Hepatocyte (in vitro differentiated cells): ENCODE measurements around the gene ACY1. TPM values are rescaled to one million over a fixed set of nuclear protein-coding genes. Genes with fewer than 3 reads are reported as not detected.

Experiments used
- DNase-seq: peaks from one replicate; pipeline ENCODE4 v3.0.0-alpha.2; 2016; ENCODE audit warnings: low spot score
- H2AFZ ChIP-seq: fragments of 200-600 bp; sonication (generic); 2 replicates; pipeline ENCODE4 v1.6.0; 2016; ENCODE audit warnings: antibody characterized with exemption, mild to moderate bottlenecking
- H3K27ac ChIP-seq: fragments of 200-600 bp; sonication (generic); 2 replicates; pipeline ENCODE4 v1.5.1; 2016; ENCODE audit warnings: mild to moderate bottlenecking
- H3K27me3 ChIP-seq: fragments of 200-600 bp; sonication (generic); 2 replicates; pipeline ENCODE4 v1.6.1; 2016
- H3K36me3 ChIP-seq: fragments of 200-600 bp; sonication (generic); replicated peaks from 2 replicates; pipeline ENCODE4 v1.5.1; 2016; ENCODE audit warnings: low read depth; ENCODE audit not compliant: insufficient read depth
- H3K4me1 ChIP-seq: fragments of 200-600 bp; sonication (generic); 2 replicates; pipeline ENCODE4 v1.5.1; 2016; ENCODE audit warnings: mild to moderate bottlenecking, moderate library complexity; ENCODE audit not compliant: insufficient read depth
- H3K4me2 ChIP-seq: fragments of 200-600 bp; sonication (generic); 2 replicates; pipeline ENCODE4 v1.6.0; 2016
- H3K4me3 ChIP-seq: fragments of 200-600 bp; sonication (generic); 2 replicates; pipeline ENCODE4 v1.5.1; 2016; ENCODE audit warnings: mild to moderate bottlenecking
- H3K79me2 ChIP-seq: fragments of 200-600 bp; sonication (generic); 2 replicates; pipeline ENCODE4 v1.6.0; 2017; ENCODE audit warnings: mild to moderate bottlenecking
- H3K9me2 ChIP-seq: fragments of 200-600 bp; sonication (generic); replicated peaks from 2 replicates; pipeline ENCODE4 v1.6.0; 2017; ENCODE audit warnings: mild to moderate bottlenecking; ENCODE audit not compliant: insufficient read depth
- H3K9me3 ChIP-seq: fragments of 200-600 bp; sonication (generic); 2 replicates; pipeline ENCODE4 v1.5.1; 2016; ENCODE audit warnings: low read depth, mild to moderate bottlenecking
- H4K20me1 ChIP-seq: fragments of 200-600 bp; sonication (generic); 2 replicates; pipeline ENCODE4 v1.6.0; 2016; ENCODE audit warnings: mild to moderate bottlenecking; ENCODE audit not compliant: insufficient read depth, poor library complexity, severe bottlenecking
- EZH2 ChIP-seq: fragments of 200-600 bp; sonication (generic); IDR thresholded peaks from 2 replicates; pipeline ENCODE4 v1.6.1; 2016; ENCODE audit warnings: antibody characterized with exemption, mild to moderate bottlenecking, borderline replicate concordance
- EZH2phosphoT487 ChIP-seq: fragments of 200-600 bp; sonication (generic); IDR thresholded peaks from one replicate; pipeline ENCODE4 v1.6.1; 2018; ENCODE audit warnings: antibody characterized with exemption, mild to moderate bottlenecking, low read depth, moderate library complexity; ENCODE audit not compliant: unreplicated experiment, severe bottlenecking
- WGBS: methylation state at CpG from one replicate; pipeline ENCODE4 v1.1.6; 2016; ENCODE audit warnings: low lambda C conversion rate; ENCODE audit errors: missing lambda C conversion rate; 5-methylcytosine and 5-hydroxymethylcytosine counted together
- polyA plus RNA-seq: library from polyadenylated mRNA; unstranded; fragments of >200 nt; fragmentation: Nextera tagmentation; extraction: Ambion mirVana; gene quantifications from 2 replicates; pipeline ENCODE4 v1.2.1, GENCODE V29; 2016
- total RNA-seq: library from RNA; depleted of rRNA; stranded (reverse); fragments of >200 nt; gene quantifications from 2 replicates; pipeline ENCODE4 v1.2.3, GENCODE V29; 2014
- TF ChIP-seq, protein P1 (sequence below): fragments of 200-600 bp; sonication (generic); IDR thresholded peaks from 2 replicates; pipeline ENCODE4 v1.5.1; 2016; ENCODE audit warnings: antibody characterized with exemption, mild to moderate bottlenecking; ENCODE audit not compliant: poor library complexity

The ACY1 gene
- total and polyA plus RNA-seq, 2 experiments from 2014 or later = 164 to 183 TPM

DNA sequence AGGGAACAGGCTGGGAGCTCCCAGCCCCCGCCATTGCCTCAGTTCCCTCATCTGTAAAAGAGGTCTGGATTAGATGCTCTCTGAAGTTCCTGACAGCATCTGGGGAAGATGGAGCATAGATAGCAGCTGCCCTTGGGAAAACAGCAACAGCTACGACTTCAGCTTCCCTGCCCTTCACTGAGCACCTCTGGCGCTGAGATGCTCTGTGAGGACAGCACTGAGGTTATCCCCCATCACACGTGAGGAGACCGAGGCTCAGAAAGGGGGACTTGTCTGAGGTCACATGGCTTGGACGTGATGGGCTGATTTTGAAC, 23.4 kb downstream of the ACY1 start:
- TF ChIP-seq, protein P1, sequence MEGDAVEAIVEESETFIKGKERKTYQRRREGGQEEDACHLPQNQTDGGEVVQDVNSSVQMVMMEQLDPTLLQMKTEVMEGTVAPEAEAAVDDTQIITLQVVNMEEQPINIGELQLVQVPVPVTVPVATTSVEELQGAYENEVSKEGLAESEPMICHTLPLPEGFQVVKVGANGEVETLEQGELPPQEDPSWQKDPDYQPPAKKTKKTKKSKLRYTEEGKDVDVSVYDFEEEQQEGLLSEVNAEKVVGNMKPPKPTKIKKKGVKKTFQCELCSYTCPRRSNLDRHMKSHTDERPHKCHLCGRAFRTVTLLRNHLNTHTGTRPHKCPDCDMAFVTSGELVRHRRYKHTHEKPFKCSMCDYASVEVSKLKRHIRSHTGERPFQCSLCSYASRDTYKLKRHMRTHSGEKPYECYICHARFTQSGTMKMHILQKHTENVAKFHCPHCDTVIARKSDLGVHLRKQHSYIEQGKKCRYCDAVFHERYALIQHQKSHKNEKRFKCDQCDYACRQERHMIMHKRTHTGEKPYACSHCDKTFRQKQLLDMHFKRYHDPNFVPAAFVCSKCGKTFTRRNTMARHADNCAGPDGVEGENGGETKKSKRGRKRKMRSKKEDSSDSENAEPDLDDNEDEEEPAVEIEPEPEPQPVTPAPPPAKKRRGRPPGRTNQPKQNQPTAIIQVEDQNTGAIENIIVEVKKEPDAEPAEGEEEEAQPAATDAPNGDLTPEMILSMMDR = no peak
- TF ChIP-seq EZH2phosphoT487 (no peak), EZH2 (no peak)
- 89% methylated on average over 6 of the region's 6 CpGs for WGBS
- H3K9me2 ChIP-seq = no peaks in the 10 kb centered on the region
- H3K4me3 ChIP-seq = no peak overlapping the region
- H3K27me3 ChIP-seq = no peaks in the 10 kb centered on the region
- H3K27ac ChIP-seq = no peak overlapping the region
- no peaks in the 10 kb centered on the region for H3K9me3 ChIP-seq
- H3K4me1 ChIP-seq = peaks cover 19% of the 10 kb centered on the region
- no peaks in the 10 kb centered on the region for H4K20me1 ChIP-seq
- no peak for DNase-seq
- no peak overlapping the region for H2AFZ ChIP-seq
- no peaks in the 10 kb centered on the region for H3K36me3 ChIP-seq
- no peak overlapping the region for H3K4me2 ChIP-seq
- H3K79me2 ChIP-seq = no peaks in the 10 kb centered on the region

DNA sequence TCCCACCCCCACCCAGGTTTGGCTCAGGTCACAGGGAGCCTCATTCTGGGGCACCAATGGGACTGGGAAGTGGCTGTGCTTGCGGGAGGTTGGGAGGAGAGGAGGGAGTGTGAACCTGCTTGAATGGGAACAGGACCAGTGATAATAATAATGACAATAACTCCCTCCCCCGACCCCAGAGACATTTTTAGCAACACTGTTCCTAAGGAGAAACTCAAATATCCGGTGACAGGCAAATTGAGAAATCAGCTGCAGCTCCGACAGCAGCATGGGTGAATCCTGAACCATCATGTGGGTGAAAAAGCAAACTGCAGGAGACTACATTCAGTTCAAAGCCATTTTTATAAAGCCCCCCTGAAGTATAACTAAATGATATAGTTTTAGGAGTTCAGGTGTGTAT, 24.0 kb downstream of the ACY1 start:
- no peaks in the 10 kb centered on the region for H3K79me2 ChIP-seq

DNA sequence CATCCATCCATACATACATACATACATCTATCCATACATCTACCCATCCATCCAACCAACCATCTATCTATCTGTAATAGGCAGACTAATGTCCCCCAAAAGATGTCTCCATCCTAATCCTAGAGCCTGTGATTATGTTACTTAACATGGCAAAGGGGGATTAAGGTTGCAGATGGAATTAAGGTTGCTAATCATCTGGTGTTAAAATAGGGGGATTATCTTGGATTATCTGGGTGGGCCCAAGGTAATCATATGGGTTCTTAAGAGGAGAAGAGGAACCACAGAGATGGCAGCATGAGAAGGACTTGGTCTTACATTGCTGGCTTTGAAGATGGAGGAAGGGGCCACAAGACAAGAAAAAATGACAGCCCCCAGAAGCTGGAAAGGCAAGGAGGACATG, 27.1 kb downstream of the ACY1 start:
- no peaks in the 10 kb centered on the region for H3K27me3 ChIP-seq
- H3K79me2 ChIP-seq = no peaks in the 10 kb centered on the region
- H3K4me1 ChIP-seq = peaks cover 8% of the 10 kb centered on the region
- no peak overlapping the region for H3K4me3 ChIP-seq
- no peaks in the 10 kb centered on the region for H3K9me2 ChIP-seq
- TF ChIP-seq, protein P1 = no peak
- H3K27ac ChIP-seq = no peak overlapping the region
- H4K20me1 ChIP-seq = no peaks in the 10 kb centered on the region
- H3K9me3 ChIP-seq = no peaks in the 10 kb centered on the region
- H3K36me3 ChIP-seq = no peaks in the 10 kb centered on the region
- no peak for DNase-seq
- no peak overlapping the region for H2AFZ ChIP-seq
- H3K4me2 ChIP-seq = no peak overlapping the region

More for the DNA sequence above, 24.0 kb downstream of the ACY1 start:
- H3K36me3 ChIP-seq = no peaks in the 10 kb centered on the region
- no peaks in the 10 kb centered on the region for H3K9me3 ChIP-seq
- no peaks in the 10 kb centered on the region for H3K27me3 ChIP-seq
- no peak overlapping the region for H3K4me2 ChIP-seq
- H3K27ac ChIP-seq = no peak overlapping the region
- H4K20me1 ChIP-seq = no peaks in the 10 kb centered on the region
- no peaks in the 10 kb centered on the region for H3K9me2 ChIP-seq
- WGBS = 82% methylated on average over 4 of the region's 4 CpGs
- no peak for DNase-seq
- no peak for TF ChIP-seq EZH2
- TF ChIP-seq, protein P1 = no peak
- TF ChIP-seq EZH2phosphoT487 = no peak
- peaks cover 19% of the 10 kb centered on the region for H3K4me1 ChIP-seq
- no peak overlapping the region for H2AFZ ChIP-seq
- H3K4me3 ChIP-seq = no peak overlapping the region

DNA sequence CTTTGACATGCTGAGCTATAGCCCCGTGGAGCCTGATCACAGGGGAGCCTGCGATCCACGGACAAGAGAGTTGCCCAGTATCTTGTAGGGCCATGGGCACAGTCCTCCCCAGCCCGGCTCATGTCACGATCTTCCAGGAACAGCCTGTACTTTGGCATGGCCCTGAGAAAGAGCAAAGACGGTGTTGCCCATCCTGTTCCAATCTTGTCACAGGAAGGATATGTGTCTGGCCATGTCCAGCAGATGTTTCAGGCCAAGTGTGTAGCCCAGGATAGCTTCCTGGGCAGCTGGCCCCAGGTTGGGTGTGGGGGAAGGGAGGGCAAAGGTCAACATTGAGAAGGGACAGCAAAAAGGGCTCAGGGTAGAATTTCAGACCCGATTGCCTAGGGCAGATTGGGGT, 29.4 kb downstream of the ACY1 start:
- Histone ChIP-seq H3K36me3 (no peaks in the 10 kb centered on the region), H3K79me2 (no peaks in the 10 kb centered on the region), H3K4me1 (no peaks in the 10 kb centered on the region), H2AFZ (no peak overlapping the region), H3K9me2 (no peaks in the 10 kb centered on the region), H3K4me2 (no peak overlapping the region), H4K20me1 (no peaks in the 10 kb centered on the region), H3K27ac (no peak overlapping the region), H3K9me3 (no peaks in the 10 kb centered on the region), H3K4me3 (no peak overlapping the region), H3K27me3 (no peaks in the 10 kb centered on the region)
- DNase-seq = no peak
- TF ChIP-seq EZH2phosphoT487 (no peak), EZH2 (no peak)
- TF ChIP-seq, protein P1 = no peak
- 81% methylated on average over 7 of the region's 7 CpGs for WGBS
